Measurements from ENCODE around the gene NKAIN1.

Gene NKAIN1

GRCh38 chr1:31159869-31160611 is 79.6 kb downstream of the NKAIN1 start:
- no peak overlapping the region for H3K4me3 ChIP-seq (ENCODE audit: low read depth, low read length)
- no peak for TF ChIP-seq CTCF (IDR thresholded peaks at IDR 0.05; ENCODE audit: control insufficient read depth, extremely low read depth, insufficient read depth)
- no peak for DNase-seq (ENCODE audit: low read depth)

- no peak for TF ChIP-seq CTCF (IDR thresholded peaks at IDR 0.05; ENCODE audit: control insufficient read depth, extremely low read depth, insufficient read depth)
- DNase-seq (ENCODE audit: low read depth): no peak
- no peak overlapping the region for H3K4me3 ChIP-seq (ENCODE audit: low read depth, low read length)
Observed at GRCh38 chr1:31159323-31159722, 80.4 kb downstream of the NKAIN1 start.

GRCh38 chr1:31155216-31155806 is 84.4 kb downstream of the NKAIN1 start:
- TF ChIP-seq CTCF (IDR thresholded peaks at IDR 0.05; ENCODE audit: control insufficient read depth, extremely low read depth, insufficient read depth): peak; percentile 27; the same call in 1 of the 2 replicates
- H3K4me3 ChIP-seq (ENCODE audit: low read depth, low read length): peak overlapping the region; percentile 59
- DNase-seq (ENCODE audit: low read depth): no peak

GRCh38 chr1:31154632-31155215 is 85.0 kb downstream of the NKAIN1 start:
- DNase-seq (ENCODE audit: low read depth): peak; percentile 50
- peak overlapping the region; percentile 59 for H3K4me3 ChIP-seq (ENCODE audit: low read depth, low read length)
- no peak for TF ChIP-seq CTCF (IDR thresholded peaks at IDR 0.05; ENCODE audit: control insufficient read depth, extremely low read depth, insufficient read depth)

GRCh38 chr1:31154000-31154631 is 85.6 kb downstream of the NKAIN1 start:
- DNase-seq (ENCODE audit: low read depth): no peak
- peak overlapping the region; percentile 53 for H3K4me3 ChIP-seq (ENCODE audit: low read depth, low read length)
- no peak for TF ChIP-seq CTCF (IDR thresholded peaks at IDR 0.05; ENCODE audit: control insufficient read depth, extremely low read depth, insufficient read depth)

- TF ChIP-seq CTCF (IDR thresholded peaks at IDR 0.05; ENCODE audit: control insufficient read depth, extremely low read depth, insufficient read depth): no peak
- H3K4me3 ChIP-seq (ENCODE audit: low read depth, low read length): no peak overlapping the region
Observed at GRCh38 chr1:31153423-31153822, 86.3 kb downstream of the NKAIN1 start.

More at GRCh38 chr1:31153423-31153822, 86.3 kb downstream of the NKAIN1 start:
- DNase-seq (ENCODE audit: low read depth): no peak

All from LNCaP clone FGC (cell line).